Daoy (cell line): ENCODE results near the gene SZRD1. TPM values are rescaled to one million over a fixed set of nuclear protein-coding genes. Genes with fewer than 3 reads are reported as not detected.
A peak's percentile ranks its signal among the peaks of the same experiment; 100 is the strongest.

Experiments used
- DNase-seq: peaks from one replicate; pipeline ENCODE4 v3.0.0-alpha.2; 2015; ENCODE audit warnings: low read depth
- total RNA-seq: library from RNA; depleted of rRNA; stranded (reverse); fragments of >200 nt; shearing (Covaris generic); gene quantifications from 2 replicates; pipeline ENCODE4 v1.2.3, GENCODE V29; 2014

The SZRD1 gene
- total RNA-seq, 1 experiment from 2014 or later = 77.7 TPM

DNA sequence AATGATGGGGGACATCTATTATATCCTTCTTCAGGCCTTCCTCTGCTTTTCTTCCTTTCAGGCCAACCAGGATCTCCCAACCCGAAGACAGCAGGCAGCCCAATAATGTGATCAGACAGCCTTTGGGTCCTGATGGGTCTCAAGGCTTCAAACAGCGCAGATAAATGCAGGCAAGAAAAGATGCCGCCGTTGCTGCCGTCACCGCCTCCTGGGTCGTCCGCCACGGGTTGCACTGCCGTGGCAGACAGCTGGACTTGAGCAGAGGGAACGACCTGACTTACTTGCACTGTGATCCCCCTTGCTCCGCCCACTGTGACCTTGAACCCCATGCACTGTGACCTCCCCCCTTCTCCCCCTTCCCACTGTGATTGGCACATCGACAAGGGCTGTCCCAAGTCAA lies 27.9 kb downstream of the SZRD1 start:
- DNase-seq = no peak

DNA sequence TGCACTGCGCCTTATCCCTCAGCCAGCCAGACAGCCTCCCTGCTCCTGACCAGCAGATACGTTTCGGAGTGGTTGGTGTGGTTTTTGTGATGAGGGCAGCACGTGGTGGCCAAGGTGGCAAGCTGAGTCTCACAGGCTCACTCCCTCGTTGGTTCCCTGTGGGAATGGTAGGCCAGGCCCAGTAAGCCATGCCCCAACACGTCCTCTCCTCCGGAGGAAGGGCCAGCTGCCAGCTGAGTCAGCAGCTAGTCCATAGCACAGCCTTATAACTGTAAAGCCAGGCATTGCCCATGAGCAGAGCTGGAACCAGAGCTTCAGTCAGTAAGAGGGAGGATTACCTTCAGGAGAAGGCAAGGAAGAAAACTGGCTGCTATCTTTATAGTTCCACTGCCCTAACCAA lies 29.5 kb downstream of the SZRD1 start:
- peak; percentile 32 for DNase-seq

DNA sequence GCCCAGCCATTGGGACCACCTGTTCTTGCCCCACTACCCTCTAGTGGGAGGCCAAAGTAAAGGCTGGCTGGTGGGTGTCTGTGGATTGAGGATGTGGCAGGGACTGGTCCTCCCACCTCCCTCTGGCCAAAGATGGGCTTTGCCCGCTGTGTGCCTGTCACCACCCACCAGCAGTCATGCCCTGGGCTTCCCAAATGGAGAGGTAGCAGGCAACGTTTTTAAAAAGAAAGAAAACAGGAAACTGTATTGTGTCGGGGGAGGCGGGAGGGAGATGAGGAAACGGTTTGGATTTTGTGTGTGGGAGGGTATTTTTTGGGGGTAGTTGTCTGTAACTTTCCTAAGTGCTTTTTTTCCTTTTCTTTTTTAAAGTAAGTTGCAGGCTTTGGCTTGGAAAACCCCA lies 30.1 kb downstream of the SZRD1 start:
- DNase-seq = no peak

DNA sequence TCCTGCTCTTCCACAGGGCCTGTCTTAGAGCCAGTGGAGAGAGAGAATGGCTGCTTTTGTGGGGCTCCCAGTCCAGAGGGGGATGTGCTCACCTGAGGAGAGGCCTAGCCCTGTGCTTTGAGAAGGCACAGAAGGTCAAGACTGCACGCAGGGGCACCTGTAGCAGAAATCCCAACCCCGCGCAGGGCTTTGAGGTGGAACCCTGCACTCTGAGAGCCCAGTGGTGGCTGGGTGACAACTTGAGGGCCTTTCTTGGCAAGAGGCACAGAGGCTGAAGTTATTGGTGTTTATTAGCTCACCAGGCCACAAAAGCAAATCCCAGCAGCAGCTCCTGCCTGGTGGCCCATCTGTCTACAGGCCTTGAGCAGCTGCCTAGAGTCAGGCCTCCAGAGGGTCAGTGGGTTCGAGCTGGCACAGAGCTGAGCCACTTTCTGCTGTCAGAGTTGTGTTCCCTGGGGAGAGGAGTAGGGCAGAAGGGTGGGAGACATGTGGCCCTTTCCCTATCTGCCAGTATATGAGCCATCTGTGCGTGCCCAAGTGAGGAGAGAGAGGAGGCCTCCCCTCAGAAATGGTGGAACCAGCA lies 31.4 kb downstream of the SZRD1 start:
- no peak for DNase-seq

DNA sequence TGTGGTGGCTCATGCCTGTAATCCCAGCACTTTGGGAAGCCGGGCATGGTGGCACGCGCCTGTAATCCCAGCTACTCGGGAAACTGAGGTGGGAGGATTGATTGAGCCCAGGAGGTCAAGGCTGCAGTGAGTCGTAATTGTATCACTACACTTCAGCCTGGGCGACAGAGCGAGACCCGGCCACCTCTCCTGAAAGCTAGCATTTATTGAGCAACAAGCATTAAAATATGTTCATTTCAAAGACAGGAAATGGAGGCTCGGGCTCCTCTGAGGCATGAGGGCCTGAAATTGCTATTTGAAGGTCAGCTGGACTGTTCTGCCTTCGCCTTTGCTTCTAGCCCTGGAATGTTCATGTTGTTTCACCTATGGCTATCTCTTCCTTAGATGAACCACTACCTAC lies 35.7 kb downstream of the SZRD1 start:
- no peak for DNase-seq

DNA sequence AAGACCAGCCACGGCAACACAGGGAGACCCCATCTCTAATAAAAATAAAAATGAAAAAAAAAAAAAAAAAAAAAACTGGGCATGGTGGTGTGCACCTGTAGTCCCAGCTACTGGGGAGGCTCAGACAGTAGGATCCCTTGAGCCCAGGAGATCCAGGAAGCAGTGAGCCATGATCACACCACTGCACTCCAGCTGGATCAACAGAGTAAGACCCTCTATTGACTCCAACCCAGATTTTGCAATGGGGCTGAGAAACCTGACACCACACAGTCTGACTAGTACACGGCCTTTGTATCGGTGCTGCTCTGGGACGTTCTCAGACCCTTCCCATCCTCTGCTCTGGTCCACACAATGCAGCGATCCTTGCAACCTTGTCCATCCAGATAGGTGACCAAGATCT lies 38.4 kb downstream of the SZRD1 start:
- no peak for DNase-seq

DNA sequence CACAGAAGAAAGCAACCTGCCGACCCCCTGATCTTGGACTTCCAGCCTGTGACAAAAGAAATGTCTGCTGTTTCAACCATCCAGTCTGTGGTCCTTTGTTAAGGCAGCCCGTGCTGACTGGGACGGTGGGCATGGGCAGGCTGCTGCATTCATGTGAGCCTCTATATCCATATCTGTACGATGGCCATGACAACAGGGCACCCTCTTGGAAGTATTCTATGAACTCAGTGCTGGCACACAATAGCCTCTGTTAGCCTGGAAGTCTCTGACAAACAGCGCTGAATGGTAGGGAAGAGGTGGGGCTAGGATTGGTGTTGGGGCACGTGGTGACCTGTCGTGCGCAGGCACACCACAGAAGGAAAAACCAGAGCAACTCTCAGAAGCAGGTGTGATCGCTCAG lies 39.8 kb downstream of the SZRD1 start:
- DNase-seq = no peak

DNA sequence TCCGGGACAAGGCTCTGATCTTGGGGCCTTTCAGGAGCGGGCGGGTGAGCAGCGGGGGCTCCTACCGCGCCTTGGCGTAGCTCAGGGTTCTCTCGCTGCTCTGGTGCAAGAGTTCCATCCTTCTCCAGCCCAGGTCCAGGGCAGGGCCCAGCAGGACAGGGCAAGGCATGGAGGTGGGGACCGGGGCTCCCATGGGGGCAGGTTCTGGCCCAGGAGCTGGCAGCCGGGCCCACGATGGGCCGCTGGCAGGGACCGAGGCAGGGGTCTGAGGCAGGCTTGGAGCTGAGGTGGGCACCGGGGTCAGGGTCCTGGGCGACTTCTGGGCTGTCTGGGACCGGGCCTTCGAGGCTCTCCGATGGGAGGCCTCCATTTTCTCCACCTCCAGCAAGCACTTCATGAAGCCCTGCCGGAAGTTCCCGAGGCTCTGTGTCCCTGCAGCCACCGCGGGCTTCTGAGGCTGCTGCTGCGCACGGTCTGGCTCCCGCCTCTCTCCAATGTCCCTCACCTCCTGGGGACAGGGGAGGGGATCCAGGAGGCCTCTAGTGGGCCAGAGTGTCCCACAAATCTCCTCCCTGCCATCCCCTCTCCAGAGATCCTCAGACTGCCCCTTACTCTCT lies 42.6 kb downstream of the SZRD1 start:
- DNase-seq = no peak

DNA sequence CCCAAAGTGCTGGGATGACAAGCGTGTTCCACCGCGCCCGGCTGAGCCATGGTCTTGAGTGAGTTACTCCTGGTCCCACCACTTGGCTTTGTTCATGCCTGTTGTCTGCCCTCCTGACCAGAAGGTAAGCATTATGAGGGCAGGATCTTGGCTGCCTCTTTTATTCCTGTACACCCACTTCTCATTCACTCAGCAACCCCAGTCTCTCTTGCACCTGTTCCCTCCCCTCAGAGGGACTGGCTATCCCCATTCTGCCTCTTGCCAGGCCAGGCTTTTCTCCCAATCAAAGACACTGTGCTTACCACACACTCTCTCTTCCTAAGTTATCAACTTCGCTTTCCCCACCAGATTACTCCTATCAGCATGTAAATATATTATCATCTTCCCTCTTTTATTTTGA lies 43.8 kb downstream of the SZRD1 start:
- no peak for DNase-seq

DNA sequence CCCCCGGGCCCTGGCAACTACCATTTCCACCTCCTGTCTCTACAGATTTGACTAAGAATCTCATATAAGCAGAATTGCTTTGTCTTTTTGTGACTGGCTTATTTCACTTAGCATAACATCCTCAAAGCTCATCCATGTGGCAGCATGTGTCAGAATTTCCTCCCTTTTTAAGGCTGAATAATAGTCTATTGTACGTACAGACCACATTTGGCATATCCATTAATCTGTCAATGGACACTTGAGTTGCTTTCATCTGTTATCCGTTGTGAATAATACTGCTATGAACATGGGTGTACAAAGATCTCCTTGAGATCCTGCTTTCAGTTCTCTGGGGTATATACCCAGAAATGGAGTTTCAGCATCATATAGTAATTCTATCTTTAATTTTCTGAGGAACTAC lies 46.1 kb downstream of the SZRD1 start:
- DNase-seq = no peak

DNA sequence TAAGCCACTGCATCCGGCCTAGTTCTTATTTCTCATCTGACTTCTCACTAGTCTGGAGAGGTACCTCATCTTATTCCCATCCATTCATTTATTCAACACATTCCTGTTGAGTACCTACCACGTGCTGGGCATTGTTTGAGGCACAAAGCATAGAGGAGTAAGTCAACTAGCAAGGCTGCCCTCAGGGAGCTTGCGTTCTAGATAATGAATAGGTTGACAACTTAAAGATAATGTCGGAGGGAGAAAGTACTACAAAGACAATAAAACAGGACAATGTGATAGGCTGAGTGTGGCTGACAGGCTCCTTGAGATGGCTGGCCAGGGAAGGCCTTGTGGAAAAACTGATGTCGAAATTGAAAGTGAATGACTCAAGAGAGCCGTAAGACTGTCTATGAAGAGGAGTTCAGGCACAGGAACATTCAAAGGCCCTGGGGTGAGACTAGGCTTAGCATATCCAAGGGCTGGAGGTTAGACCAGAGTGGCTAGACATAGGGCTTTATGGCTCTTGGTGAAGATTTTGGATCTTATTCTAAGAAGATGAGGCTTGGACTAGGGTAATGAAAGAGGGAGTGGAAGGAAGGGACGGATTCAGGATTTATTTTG lies 51.9 kb downstream of the SZRD1 start:
- no peak for DNase-seq

DNA sequence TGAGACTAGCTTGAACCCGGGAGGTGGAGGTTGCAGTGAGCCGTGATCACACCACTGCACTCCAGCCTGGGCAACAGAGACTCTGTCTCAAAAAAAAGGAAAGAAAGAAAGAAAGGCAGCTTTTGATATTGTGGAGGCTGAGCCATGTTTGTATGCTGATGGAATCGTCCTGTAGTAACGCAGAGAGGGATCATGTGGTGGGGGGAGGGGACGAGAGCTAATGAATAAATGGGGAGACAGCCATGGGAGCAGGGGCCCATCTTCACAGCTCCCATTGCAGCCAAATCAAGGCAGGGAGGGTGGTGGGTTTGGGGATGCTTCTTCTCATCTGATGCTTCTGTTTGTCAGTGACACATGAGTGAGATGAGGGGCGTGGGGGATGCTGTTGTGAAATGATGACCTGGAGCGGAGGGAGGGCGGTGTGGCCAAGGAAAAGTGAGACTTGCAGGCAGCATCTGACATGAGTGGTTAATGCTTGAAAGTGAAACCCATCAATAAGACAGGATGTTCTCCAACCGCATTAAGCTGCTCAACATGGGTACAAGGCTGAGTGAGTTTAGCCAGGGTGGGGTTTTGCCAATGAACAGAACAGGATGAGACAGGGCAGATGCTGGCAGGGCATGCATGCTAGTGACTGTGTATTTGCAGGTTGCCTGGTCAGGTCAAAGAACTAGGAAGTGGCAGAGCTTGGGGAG lies 53.5 kb downstream of the SZRD1 start:
- no peak for DNase-seq

DNA sequence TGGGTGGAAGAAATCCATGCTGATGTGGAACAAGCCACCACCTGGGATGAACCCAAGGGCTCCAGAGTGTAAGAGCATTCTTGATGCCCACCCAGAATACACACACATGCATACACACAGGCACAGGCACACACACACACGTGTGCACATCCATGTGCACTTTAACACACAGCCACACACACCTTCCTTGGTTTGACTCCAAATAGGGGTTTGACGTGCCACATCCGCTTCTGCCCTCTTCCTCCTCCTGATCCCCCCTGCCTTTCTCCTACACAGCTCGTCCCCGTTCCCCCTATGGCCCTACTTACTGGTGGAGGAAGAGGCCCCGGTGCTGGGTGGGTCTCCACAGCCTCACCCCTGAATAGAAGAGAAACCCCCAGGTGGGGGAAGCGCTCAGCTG lies 54.2 kb downstream of the SZRD1 start:
- no peak for DNase-seq

DNA sequence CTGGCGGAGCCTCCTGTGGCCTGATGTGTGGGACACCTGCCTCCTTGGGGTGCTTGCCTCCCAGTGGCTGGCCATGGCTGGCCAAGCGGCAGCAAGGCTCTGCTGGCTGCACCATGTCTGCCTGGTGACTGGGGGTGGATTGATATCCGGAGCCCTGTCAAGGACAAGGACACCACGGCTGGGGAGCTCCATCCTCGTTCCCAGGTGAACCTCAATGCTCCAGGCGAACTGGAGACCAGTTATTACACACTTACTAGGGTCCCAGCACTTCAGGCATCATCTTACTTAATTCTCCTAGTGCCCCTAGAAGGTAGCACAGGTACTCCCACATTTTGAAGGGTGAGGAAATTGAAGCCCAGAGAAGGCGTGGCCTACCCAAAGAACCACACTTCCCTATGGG lies 55.0 kb downstream of the SZRD1 start:
- DNase-seq = no peak

DNA sequence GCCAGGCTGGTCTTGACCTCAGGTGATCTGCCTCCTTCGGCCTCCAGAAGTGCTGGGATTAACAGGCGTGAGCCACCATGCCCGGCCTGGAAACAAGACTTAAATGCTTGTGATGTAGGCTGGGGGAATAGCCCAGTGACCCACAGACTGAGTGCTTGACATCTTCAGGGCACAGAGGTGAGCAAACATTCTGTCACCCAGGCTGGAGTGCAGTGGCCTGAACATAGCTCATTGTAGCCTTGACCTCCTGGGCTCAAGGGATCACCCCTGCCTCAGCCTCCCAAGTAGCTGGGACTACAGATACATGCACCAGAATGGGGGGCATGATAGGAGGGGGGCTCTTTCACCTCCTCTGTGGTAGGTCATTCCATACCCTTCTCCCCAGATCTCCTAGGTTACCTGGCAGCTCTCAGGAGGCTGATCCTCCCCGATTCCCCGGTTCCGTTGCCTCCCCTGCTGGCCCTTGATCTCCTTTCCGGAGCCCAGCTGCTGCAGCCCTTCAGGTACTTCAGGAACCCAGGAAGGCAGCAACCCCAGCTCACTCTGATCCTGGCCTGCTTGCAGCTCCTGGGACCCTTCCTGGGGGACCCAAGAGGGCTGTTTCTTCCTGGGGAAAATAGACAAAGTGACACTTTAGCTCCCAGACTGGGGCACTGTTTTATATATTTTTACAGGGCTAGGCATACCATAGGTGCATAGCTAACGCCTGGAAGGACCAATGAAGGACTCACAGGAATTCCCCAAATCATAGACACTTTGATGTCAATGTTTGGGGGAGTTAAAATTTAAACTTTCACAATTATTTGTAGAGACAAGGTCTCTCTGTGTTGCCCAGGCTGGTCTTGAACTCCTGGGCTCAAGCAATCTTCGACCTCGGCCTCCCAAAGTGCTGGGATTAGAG lies 58.3 kb downstream of the SZRD1 start:
- DNase-seq = no peak

DNA sequence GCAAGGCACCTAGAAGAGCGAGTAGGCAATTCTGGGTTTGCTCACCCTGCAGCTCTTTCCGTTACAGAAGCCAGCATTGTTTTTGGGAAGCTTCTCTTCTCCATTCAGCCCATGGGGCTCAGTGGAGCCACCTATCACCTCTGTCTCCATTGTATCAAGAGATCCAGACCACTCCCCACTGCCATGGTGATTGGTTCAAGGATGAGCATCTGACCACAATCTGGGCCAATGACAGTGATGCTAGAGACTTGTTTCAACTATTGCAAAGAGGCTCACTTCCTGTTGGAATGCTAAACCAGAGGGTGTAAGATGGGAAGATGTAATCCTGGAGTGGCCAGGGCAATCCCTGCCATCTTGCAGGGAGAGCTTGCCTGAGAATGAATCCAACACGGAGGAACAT lies 63.6 kb downstream of the SZRD1 start:
- DNase-seq = peak; percentile 33

DNA sequence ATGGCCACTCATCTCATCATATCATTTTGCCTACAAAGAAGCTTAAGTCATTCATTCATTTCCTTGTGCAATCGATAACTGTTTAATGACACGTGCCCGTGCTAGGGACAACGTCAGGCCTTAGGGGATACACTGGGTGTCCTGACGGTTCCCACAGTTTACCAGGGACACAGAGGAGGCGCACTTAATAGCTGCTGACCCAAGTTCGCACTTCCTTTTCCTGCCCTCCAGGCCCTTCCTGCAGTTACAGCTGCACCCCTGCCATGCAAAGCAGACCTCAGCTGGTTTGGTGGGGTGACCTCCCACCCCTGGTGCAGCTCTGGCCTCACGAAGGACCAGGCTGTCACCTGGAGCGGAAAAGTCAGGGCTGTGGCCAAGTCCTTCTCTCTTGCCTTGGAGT lies 66.0 kb downstream of the SZRD1 start:
- DNase-seq = no peak

DNA sequence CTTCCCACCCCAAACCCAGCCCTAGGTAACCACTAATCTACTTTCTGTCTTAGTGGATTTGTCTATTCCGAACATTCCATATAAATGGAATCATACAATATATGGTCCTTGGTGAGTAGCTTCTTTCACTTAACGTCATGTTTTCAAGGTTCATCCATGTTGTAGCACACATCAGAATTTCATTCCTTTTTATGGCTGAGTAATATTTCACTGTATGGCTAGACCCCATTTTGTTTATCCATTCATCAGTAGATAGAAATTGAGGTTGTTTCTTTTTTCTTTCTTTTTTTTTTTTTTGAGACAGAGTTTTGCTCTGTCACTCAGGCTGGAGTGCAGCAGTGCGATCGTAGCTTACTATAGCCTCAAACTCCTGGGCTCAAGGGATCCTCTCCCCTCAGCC lies 67.0 kb downstream of the SZRD1 start:
- DNase-seq = no peak

DNA sequence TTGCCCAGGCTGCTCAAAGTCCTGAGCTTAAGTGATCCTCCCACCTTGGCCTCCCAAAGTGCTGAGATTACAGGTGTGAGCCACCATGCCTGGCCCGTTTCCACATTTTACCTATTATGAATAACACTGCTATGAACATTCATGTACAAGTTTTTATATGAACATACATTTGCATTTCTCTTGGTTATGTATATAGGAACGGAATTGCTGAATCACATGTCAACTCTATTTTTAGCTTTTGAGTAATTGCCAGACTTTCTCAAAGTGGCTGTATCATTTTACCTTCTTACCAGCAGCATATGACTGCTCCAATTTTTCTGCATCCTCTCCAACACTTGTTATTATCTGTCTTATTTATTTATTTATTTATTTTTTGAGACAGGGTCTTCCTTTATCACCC lies 67.5 kb downstream of the SZRD1 start:
- no peak for DNase-seq

DNA sequence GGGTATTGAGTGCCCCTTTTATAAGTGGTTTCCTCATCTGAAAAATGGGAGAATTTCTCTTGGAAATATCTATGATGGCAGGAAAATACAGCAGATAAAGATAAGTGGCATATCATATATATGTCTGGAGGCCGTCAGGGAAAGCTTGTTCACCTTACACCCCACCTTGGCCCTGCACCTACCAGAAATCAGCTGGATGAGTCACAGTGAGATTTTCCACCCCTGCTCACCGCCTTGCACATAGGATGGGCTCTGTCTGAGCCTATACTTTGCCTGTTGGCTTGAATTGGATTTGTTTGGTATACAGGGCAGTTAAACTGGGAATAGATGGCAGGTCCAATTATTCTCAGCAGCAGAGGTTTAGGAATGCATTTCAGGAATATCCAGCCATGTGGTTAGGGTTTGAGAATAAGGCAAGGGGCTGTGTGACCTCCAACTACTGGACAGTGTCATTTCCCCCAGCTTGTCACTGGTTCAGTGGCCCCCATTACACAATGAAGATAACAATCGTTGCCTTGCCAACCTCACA lies 70.0 kb downstream of the SZRD1 start, which contains the start of gene SPATA21:
Gene SPATA21 (minus strand): TSS at position 479 of the 529 bp plus-strand sequence. CDS start 6,053 bp downstream, outside the sequence.
- DNase-seq = no peak

DNA sequence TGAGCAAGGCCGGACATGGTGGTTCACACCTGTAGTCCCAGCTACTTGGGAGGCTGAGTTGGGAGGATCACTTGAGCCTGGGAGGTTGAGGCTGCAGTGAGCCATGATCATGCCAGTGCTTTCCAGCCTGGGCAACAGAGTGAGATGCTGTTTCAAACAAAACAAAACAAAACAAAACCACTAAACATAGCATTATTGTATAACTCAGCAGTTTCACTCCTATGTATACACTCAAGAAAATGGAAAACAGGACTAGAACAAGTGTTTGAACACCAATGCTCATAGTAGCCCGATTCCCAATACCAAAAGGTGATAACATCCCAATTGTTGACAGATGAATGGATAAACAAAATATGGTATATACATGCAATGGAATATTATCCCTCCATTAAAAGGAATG lies 71.5 kb downstream of the SZRD1 start:
- no peak for DNase-seq

DNA sequence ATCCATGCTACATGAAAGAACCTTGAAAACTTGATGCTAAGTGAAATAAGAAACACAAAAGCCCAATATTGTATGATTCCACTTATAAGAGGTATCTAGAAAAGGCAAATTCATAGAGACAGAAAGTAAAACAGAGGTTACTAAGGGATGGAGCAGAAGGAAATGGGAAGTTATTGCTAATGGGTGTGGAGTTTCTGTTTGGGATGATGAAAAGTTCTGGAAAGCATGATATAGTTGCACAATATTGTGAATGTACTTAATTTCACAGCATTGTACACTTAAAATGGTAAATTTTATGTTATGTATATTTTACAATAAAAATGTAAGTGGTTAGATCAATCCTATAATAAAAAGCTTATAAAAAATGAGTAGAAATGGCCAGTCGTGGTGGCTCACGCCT lies 71.9 kb downstream of the SZRD1 start:
- DNase-seq = no peak
